Stimulated activated CD4-positive, alpha-beta T cell treated with anti-CD3 and anti-CD28 coated beads, Interleukin-4, amount 100 ng/mL, for 48 hours (primary cell): ENCODE measurements around the gene POLR1A.

Experiments used
- DNase-seq, 2 donors: peaks; one replicate each; pipeline ENCODE4 v3.0.0-alpha.2; 2020; ENCODE audit warnings: low read depth in 2 of 2

Gene POLR1A

DNA sequence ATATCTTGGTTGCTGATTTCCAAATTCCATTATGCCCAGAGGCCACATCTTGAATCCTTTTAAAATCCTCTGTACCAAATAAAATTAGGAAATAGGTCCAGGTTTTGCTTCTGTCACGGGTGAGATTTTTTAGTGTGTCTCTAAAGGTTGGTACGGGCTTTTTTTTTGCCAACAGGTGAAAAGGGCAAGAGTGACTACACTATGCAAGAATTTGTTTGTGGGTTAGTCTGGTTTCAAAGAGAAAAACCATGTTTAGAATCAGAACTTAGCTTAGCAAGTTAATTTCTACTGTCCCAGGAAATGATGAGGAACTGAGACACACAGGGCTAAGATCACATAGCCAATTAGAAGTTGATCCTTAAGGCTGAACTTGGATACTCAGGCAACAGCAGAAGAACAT is 41.7 kb downstream of the POLR1A start:
- DNase-seq = no peak

DNA sequence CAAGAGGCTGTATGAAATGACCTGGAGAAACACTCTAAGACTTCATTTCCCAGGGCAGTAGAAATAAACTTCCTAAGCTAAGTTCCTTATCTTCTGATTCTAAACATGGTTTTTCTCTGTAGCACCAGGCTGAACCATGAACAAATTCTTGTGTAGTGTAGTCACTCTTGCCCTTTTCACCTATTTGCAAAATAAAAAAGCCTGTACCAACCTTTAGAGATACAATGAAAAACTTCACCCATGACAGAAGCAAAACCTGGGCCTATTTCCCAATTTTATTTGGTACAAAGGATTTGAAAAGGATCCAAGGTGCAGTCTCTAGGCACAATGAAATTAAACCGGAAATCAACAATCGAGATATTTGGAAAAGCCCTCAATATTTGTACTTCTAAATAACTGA is 43.6 kb downstream of the POLR1A start:
- no peak for DNase-seq

DNA sequence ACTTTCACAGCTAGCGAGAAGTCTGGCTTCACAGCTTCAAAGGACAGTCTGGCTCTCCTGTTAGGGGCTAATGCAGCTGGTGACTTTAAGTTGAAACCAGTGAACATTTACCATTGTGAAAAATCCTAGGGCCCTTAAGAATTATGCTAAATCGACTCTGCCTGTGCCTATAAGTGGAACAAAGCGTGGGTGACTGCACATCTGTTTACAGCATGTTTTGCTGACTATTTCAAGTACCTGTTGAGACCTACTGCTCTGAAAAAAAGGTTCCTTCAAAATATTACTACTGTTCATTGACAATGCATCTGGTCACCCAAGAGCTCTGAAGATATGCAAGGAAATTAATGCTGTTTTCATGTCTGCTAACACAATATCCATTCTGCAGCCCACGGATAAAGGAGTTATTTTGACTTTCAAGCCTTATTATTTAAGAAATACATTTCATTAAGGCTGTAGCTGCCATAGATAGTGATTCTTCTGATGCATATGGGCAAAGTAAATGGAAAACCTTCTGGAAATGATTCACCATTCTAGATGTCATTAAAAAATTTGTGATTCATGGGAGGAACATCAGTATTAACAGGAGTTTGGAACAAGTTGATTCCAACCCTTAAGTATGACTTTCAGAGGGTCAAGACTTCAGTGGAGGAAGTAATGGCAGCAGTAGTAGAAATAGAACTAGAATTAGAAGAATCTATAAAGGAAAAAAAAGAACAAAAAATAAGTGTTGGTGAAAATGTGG is 48.9 kb downstream of the POLR1A start:
- no peak for DNase-seq

DNA sequence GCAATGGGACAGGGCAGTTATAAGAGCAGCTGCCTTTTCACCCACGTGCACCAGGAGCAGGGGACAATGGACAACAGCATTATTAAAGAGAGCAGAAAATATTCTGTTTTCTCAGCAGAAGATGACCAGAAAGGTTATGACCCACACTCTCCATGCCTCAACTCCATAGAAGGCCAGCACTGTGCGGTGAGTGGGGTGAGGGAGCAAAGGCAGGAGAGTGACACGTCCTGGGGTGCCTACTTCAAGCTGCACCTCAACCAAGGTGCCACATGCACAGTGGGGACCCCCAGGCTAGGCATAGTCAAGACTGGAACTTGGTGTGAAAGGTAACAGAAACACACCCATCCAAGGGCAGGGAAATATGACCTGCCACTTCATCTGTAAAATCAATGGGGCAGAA is 50.4 kb downstream of the POLR1A start:
- DNase-seq = no peak

- DNase-seq = no peak
Observed at GRCh38 chr2:86054535-86055082, 51.1 kb downstream of the POLR1A start.

DNA sequence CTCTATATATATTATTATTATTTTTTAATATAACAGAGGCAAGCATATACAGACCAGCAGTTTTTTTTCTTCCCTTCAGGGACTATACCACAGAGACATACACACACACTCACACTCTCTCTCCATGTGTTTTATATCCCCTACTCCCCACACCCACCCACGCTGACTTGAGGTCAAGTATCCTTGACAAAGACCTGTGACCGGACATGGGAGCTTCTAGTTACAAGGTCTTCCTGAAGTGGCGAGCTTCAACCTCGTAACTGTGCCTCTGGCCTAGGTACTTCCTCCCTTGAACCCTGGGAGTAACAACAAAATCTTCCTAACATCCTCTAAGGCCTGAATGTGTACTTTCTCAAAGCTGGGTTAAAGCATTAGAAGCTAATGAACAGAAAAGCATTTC is 52.5 kb downstream of the POLR1A start:
- DNase-seq = no peak

- no peak for DNase-seq
Observed at GRCh38 chr2:86052676-86053075, 53.0 kb downstream of the POLR1A start.

DNA sequence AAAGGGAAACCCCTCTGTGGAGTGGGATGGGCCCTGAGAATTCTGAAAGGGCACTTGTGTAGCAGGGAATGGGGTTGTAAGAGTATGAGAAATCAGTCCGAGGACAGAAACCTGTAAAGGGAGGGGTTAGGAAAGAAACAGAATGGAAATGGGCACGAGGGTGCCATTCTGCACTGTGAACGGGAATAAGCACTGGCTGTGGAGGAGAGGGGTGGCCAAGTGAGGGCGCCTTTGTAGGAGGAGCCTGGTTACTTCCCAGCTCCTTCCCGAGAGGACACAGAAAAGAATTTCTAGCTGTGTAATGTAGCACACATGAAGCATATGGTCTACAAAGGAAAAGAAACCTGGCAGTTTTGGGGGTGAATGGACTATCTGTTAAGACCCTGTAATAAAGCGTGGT is 53.4 kb downstream of the POLR1A start:
- DNase-seq = no peak

DNA sequence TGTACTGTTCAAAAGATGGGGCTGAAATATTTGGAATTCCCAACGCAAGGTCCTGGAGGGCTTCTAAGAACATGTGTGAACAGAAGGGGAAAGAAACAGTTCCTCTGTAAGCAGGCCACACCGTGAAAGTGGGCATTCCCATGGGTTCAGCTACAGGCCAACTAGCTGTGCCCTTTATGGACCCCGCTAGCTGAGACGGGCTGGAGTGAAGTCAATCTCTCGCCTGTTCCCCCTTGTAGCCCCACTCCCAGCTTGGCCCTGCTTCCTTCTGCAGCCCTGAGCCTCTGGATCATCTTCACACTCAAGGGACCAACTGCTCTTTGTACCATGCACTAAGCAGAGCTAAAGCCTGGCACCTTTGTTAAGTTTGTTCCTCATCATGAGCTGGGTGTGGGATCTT is 55.4 kb downstream of the POLR1A start:
- no peak for DNase-seq

- no peak for DNase-seq
Observed at GRCh38 chr2:86049529-86049928, 56.2 kb downstream of the POLR1A start.

- no peak for DNase-seq
Observed at GRCh38 chr2:86048888-86049287, 56.8 kb downstream of the POLR1A start.

DNA sequence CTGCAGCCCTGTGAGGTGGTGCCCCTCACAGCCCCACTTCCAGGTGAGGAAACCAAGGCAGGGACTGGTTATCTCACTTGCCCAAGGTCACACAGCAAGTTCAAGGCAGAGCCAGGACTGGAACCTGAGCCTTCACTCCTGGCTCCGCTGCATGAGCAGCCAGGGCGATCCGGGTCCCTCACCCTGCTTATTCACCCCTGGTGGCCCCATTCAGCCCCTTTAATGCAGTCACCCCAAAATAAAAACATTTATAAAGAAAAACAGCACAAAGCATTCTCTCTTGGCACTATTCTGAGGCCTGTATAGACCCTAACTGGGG is 57.3 kb downstream of the POLR1A start:
- no peak for DNase-seq

GRCh38 chr2:86047575-86048382 is 57.9 kb downstream of the POLR1A start:
- no peak for DNase-seq

- DNase-seq = no peak
Observed at GRCh38 chr2:86045541-86045940, 60.1 kb downstream of the POLR1A start.

- no peak for DNase-seq
Observed at GRCh38 chr2:86044614-86045013, 61.1 kb downstream of the POLR1A start.

DNA sequence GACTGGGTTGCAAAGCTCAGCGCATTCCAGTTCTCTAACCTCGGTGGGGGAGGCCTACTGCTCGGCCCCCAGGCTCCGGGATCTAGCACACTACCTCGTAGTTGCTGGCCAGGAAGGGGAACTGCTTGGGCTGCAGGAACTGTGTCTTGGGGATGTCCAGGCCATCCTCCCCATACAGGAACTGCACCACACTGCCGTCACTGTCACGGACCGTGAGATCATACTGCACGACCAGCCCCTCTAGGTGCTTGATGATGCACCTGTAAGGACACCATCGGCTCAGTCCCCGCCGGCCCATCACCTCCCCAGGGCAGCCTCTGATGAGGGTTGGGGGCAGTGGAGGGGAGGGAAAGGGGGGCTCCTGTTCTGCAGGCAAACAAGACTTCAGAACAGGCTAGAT is 61.6 kb downstream of the POLR1A start:
- no peak for DNase-seq

- DNase-seq = no peak
Observed at GRCh38 chr2:86042256-86043168, 63.2 kb downstream of the POLR1A start.

- DNase-seq = no peak
Observed at GRCh38 chr2:86039963-86040655, 65.6 kb downstream of the POLR1A start.

GRCh38 chr2:86039178-86039962 is 66.3 kb downstream of the POLR1A start:
- DNase-seq = no peak

DNA sequence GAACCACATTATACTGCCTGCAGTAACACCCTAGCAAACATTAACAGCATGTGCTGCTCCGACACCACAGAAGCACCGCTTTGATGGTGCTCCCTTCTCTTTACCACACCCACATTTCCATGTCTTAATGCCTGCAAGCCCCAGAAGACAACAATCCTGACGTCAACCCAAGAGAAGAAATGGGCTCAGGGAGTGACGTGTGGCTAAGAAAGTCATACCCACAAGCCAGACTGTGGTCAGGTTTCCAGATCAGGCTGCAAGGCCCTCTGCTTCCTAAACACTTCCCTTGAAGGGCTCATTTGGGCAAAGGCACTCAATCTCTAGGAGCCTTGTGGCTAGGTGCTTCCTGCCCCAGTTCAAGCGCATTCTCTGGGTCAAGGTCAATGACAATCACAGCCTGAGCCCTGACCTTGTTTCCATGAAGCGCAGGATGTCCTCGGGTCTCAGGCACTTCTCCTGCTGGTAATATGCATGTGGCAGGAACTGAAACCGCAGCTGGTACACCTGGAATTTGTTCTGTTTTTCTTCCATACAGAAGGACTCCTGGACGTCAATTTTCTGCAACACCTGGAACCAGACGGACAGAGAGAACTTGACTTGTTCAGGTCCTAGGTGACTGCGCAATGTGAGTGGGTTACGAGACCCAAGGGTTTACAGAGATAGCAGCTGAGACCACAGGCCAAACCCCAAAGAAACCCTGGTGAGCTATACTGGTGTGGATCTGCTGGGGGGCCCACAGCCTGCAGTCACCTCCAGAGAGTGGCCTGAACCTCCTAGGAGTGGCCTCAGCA is 67.2 kb downstream of the POLR1A start:
- peak in 1 of 2 donors; percentile 51 for DNase-seq
